Neural cell (in vitro differentiated cells): ENCODE data around the gene CXCR1. TPM values are rescaled to one million over a fixed set of nuclear protein-coding genes. Genes with fewer than 3 reads are reported as not detected.

ENCODE experiments used
- H2AFZ ChIP-seq: fragments of 200-600, 300-800 bp; sonication (generic), shearing (Covaris generic); 2 replicates; pipeline ENCODE4 v1.6.0; 2014; ENCODE audit warnings: low read depth, mild to moderate bottlenecking, antibody characterized with exemption, low read length, moderate library complexity
- H3F3A ChIP-seq: fragments of 200-600 bp; shearing (Covaris generic); 2 replicates; pipeline ENCODE4 v1.6.1; 2016; ENCODE audit warnings: mild to moderate bottlenecking, moderate library complexity, mixed read lengths, antibody characterized with exemption, low read length; ENCODE audit not compliant: insufficient read depth, poor library complexity, severe bottlenecking
- H3K27ac ChIP-seq: fragments of 200-600, 300-800 bp; sonication (generic), shearing (Covaris generic); 2 replicates; pipeline ENCODE4 v1.5.1; 2014; ENCODE audit warnings: mild to moderate bottlenecking, low read length, moderate library complexity
- H3K27me3 ChIP-seq: fragments of 300-800, 200-600 bp; sonication (generic), shearing (Covaris generic); 2 replicates; pipeline ENCODE4 v1.6.0; 2014; ENCODE audit warnings: mild to moderate bottlenecking, low read depth, low read length, moderate library complexity; ENCODE audit not compliant: insufficient read depth
- H3K36me3 ChIP-seq: fragments of 300-800, 200-600 bp; sonication (generic), shearing (Covaris generic); 2 replicates; pipeline ENCODE4 v1.5.1; 2014; ENCODE audit warnings: mild to moderate bottlenecking, antibody characterized with exemption, low read length, moderate library complexity; ENCODE audit not compliant: insufficient read depth
- H3K4me2 ChIP-seq: fragments of 300-800, 200-600 bp; sonication (generic), shearing (Covaris generic); 2 replicates; pipeline ENCODE4 v1.6.0; 2014; ENCODE audit warnings: mild to moderate bottlenecking, low read length
- H3K4me3 ChIP-seq: fragments of 300-800, 200-600 bp; sonication (generic), shearing (Covaris generic); 2 replicates; pipeline ENCODE4 v1.5.1; 2014; ENCODE audit warnings: mild to moderate bottlenecking, low read length, moderate library complexity
- H3K79me2 ChIP-seq: fragments of 200-600 bp; shearing (Covaris generic); replicated peaks from 2 replicates; pipeline ENCODE4 v1.6.0; 2014; ENCODE audit warnings: mild to moderate bottlenecking, low read length, moderate library complexity; ENCODE audit not compliant: insufficient read depth
- H3K9ac ChIP-seq: fragments of 300-800, 200-600 bp; sonication (generic), shearing (Covaris generic); 2 replicates; pipeline ENCODE4 v1.6.1; 2016; ENCODE audit warnings: mild to moderate bottlenecking, low read length, mixed read lengths
- H3K9me2 ChIP-seq: fragments of 200-600 bp; shearing (Covaris generic); 2 replicates; pipeline ENCODE4 v1.6.1; 2016; ENCODE audit warnings: mild to moderate bottlenecking, low read length, mixed read lengths; ENCODE audit not compliant: insufficient read depth
- H3K9me3 ChIP-seq: fragments of 200-600, 300-800 bp; sonication (generic), shearing (Covaris generic); 2 replicates; pipeline ENCODE4 v1.6.1; 2016; ENCODE audit warnings: mild to moderate bottlenecking, mixed run types, low read length, moderate library complexity, mixed read lengths
- H4K20me1 ChIP-seq: fragments of 200-600 bp; shearing (Covaris generic); 2 replicates; pipeline ENCODE4 v1.6.1; 2016; ENCODE audit warnings: mild to moderate bottlenecking, mixed run types; ENCODE audit not compliant: insufficient read depth
- CTCF ChIP-seq: fragments of 450-650 bp; IDR thresholded peaks from 2 replicates; pipeline ENCODE4 v1.5.1; 2014; ENCODE audit warnings: antibody characterized with exemption, mild to moderate bottlenecking, moderate library complexity; ENCODE audit not compliant: poor library complexity, severe bottlenecking
- EP300 ChIP-seq: fragments of 450-650 bp; conservative IDR thresholded peaks from 2 replicates; pipeline ENCODE4 v1.6.1; 2014; ENCODE audit warnings: antibody characterized with exemption, mild to moderate bottlenecking, moderate library complexity; ENCODE audit not compliant: poor library complexity, severe bottlenecking
- EZH2 ChIP-seq: fragments of 200-600, 300-800 bp; shearing (Covaris generic), sonication (generic); IDR thresholded peaks from 2 replicates; pipeline ENCODE4 v1.6.1; 2014; ENCODE audit warnings: antibody characterized with exemption, low read length, borderline replicate concordance, mild to moderate bottlenecking; ENCODE audit not compliant: insufficient read depth, poor library complexity, severe bottlenecking
- MXI1 ChIP-seq: fragments of 450-650 bp; conservative IDR thresholded peaks from 2 replicates; pipeline ENCODE4 v1.6.1; 2014; ENCODE audit warnings: antibody characterized with exemption, mild to moderate bottlenecking; ENCODE audit not compliant: poor library complexity, severe bottlenecking
- POLR2AphosphoS5 ChIP-seq: IDR thresholded peaks from 2 replicates; pipeline ENCODE4 v1.6.1; 2012
- RAD21 ChIP-seq: fragments of 450-650 bp; conservative IDR thresholded peaks from 2 replicates; pipeline ENCODE4 v1.6.1; 2014; ENCODE audit warnings: antibody characterized with exemption, mild to moderate bottlenecking, moderate library complexity
- REST ChIP-seq: IDR thresholded peaks from 2 replicates; pipeline ENCODE4 v1.6.1; 2012; ENCODE audit warnings: borderline replicate concordance
- SMC3 ChIP-seq: fragments of 450-650 bp; conservative IDR thresholded peaks from 2 replicates; pipeline ENCODE4 v1.6.1; 2014; ENCODE audit warnings: antibody characterized with exemption, mild to moderate bottlenecking, moderate library complexity; ENCODE audit not compliant: poor library complexity
- TAF1 ChIP-seq: IDR thresholded peaks from 2 replicates; pipeline ENCODE4 v1.6.1; 2012; ENCODE audit warnings: low read depth
- polyA plus RNA-seq: library from polyadenylated mRNA; depleted of rRNA; stranded (reverse); fragments of >200 nt; gene quantifications from 2 replicates; pipeline ENCODE4 v1.2.3, GENCODE V29; 2014

CXCR1 gene
- polyA plus RNA-seq, 1 donor from 2014 or later: not detected

GRCh38 chr2:218152777-218153176 is 14.0 kb downstream of the CXCR1 start:
- Histone ChIP-seq H3K9me3 (no peaks in the 10 kb centered on the region), H2AFZ (no peak overlapping the region), H3K9ac (no peak overlapping the region), H3K9me2 (no peaks in the 10 kb centered on the region), H3K4me2 (no peak overlapping the region), H3K27ac (no peak overlapping the region), H4K20me1 (no peaks in the 10 kb centered on the region), H3K79me2 (no peaks in the 10 kb centered on the region), H3K4me3 (no peak overlapping the region), H3F3A (no peaks in the 10 kb centered on the region), H3K27me3 (no peaks in the 10 kb centered on the region), H3K36me3 (no peaks in the 10 kb centered on the region)
- TF ChIP-seq CTCF (no peak), EP300 (no peak), SMC3 (no peak), REST (no peak), TAF1 (no peak), POLR2AphosphoS5 (no peak), MXI1 (no peak), RAD21 (no peak), EZH2 (no peak)

GRCh38 chr2:218152172-218152571 is 14.6 kb downstream of the CXCR1 start:
- TF ChIP-seq RAD21 (no peak), POLR2AphosphoS5 (no peak), REST (no peak), MXI1 (no peak), EZH2 (no peak), CTCF (no peak), EP300 (no peak), TAF1 (no peak), SMC3 (no peak)
- no peaks in the 10 kb centered on the region for H3K79me2 ChIP-seq
- no peaks in the 10 kb centered on the region for H3K27me3 ChIP-seq
- H3F3A ChIP-seq: no peaks in the 10 kb centered on the region
- H3K4me3 ChIP-seq: no peak overlapping the region
- no peak overlapping the region for H3K4me2 ChIP-seq
- H3K9me2 ChIP-seq: no peaks in the 10 kb centered on the region
- H4K20me1 ChIP-seq: no peaks in the 10 kb centered on the region
- no peak overlapping the region for H2AFZ ChIP-seq
- H3K36me3 ChIP-seq: no peaks in the 10 kb centered on the region
- H3K27ac ChIP-seq: no peak overlapping the region
- H3K9me3 ChIP-seq: no peaks in the 10 kb centered on the region
- H3K9ac ChIP-seq: no peak overlapping the region
